ENCODE results near the gene CEP170B.

The CEP170B gene

GRCh38 chr14:104868060-104868740, 3.1 kb downstream of the CEP170B start:
- DNase-seq, result no peak

- no peak for DNase-seq
Measured at GRCh38 chr14:104868811-104869572, 3.9 kb downstream of the CEP170B start.

GRCh38 chr14:104869669-104870367, 4.8 kb downstream of the CEP170B start:
- no peak for DNase-seq

- DNase-seq, result no peak
Measured at GRCh38 chr14:104870368-104871144, 5.5 kb downstream of the CEP170B start.

GRCh38 chr14:104871145-104871655, 6.1 kb downstream of the CEP170B start:
- DNase-seq, result no peak

GRCh38 chr14:104871656-104872468, 6.8 kb downstream of the CEP170B start:
- DNase-seq, result no peak

GRCh38 chr14:104872469-104873341, 7.6 kb downstream of the CEP170B start:
- DNase-seq, result no peak

- DNase-seq, result no peak
Measured at GRCh38 chr14:104873380-104874055, 8.4 kb downstream of the CEP170B start.

GRCh38 chr14:104874110-104874531, 9.1 kb downstream of the CEP170B start:
- no peak for DNase-seq

GRCh38 chr14:104874571-104875411, 9.7 kb downstream of the CEP170B start:
- DNase-seq, result no peak

- no peak for DNase-seq
Measured at GRCh38 chr14:104875412-104875751, 10.3 kb downstream of the CEP170B start.

- no peak for DNase-seq
Measured at GRCh38 chr14:104875811-104876210, 10.7 kb downstream of the CEP170B start.

GRCh38 chr14:104876251-104876699, 11.2 kb downstream of the CEP170B start:
- no peak for DNase-seq

- no peak for DNase-seq
Measured at GRCh38 chr14:104877066-104877805, 12.2 kb downstream of the CEP170B start.

GRCh38 chr14:104877806-104878550, 12.9 kb downstream of the CEP170B start:
- no peak for DNase-seq

- DNase-seq, result peak; percentile 49 to 89
Measured at GRCh38 chr14:104878582-104878981, 13.5 kb downstream of the CEP170B start.

- no peak for DNase-seq
Measured at GRCh38 chr14:104879201-104879982, 14.3 kb downstream of the CEP170B start.

Measured in cerebellar nuclear complex (tissue), 1 donor.